Hematopoietic multipotent progenitor cell treated with erythropoietin and hydrocortisone succinate and interleukin-3 and kit ligand, for 6 days (in vitro differentiated cells): ENCODE data around the gene NPHS2.
A peak's percentile ranks its signal among the peaks of the same experiment; 100 is the strongest.

Experiments used
- DNase-seq: peaks from one replicate; pipeline ENCODE4 v3.0.0-alpha.2; 2015

Gene NPHS2

GRCh38 chr1:179575497-179576314 lies at the start of gene NPHS2:
Gene NPHS2 (minus strand): TSS chr1:179575948. CDS start chr1:179575864, 84 bp downstream.
- DNase-seq: no peak

- no peak for DNase-seq
These were observed 36.6 kb upstream of the NPHS2 start for GRCh38 chr1:179612361-179612760.

- DNase-seq: no peak
These were observed 25.3 kb upstream of the NPHS2 start for GRCh38 chr1:179601093-179601492.

GRCh38 chr1:179599623-179600249 lies 24.0 kb upstream of the NPHS2 start:
- peak; percentile 55 for DNase-seq

GRCh38 chr1:179598631-179599030 lies 22.9 kb upstream of the NPHS2 start:
- no peak for DNase-seq

GRCh38 chr1:179591592-179592580 lies 16.1 kb upstream of the NPHS2 start, which contains the start of gene TDRD5:
Gene TDRD5 (plus strand): TSS chr1:179591832. CDS start chr1:179592616, 784 bp downstream.
- no peak for DNase-seq

- no peak for DNase-seq
These were observed 15.5 kb upstream of the NPHS2 start for GRCh38 chr1:179591253-179591591.

- DNase-seq: no peak
These were observed 14.9 kb upstream of the NPHS2 start for GRCh38 chr1:179590671-179591070.

- DNase-seq: no peak
These were observed 13.8 kb upstream of the NPHS2 start for GRCh38 chr1:179589509-179589908.

- no peak for DNase-seq
These were observed 12.8 kb upstream of the NPHS2 start for GRCh38 chr1:179588425-179589024.

- DNase-seq: no peak
These were observed 11.6 kb upstream of the NPHS2 start for GRCh38 chr1:179587336-179587735.

- DNase-seq: peak; percentile 6
These were observed 10.5 kb upstream of the NPHS2 start for GRCh38 chr1:179586107-179586823.

- DNase-seq: no peak
These were observed 8.1 kb upstream of the NPHS2 start for GRCh38 chr1:179583771-179584320.

GRCh38 chr1:179576509-179576908 lies 761 bp upstream of the NPHS2 start:
- no peak for DNase-seq

GRCh38 chr1:179558078-179558477 lies 17.7 kb downstream of the NPHS2 start:
- no peak for DNase-seq

- DNase-seq: no peak
These were observed 21.3 kb downstream of the NPHS2 start for GRCh38 chr1:179554427-179554826.

GRCh38 chr1:179550746-179551682 lies 24.7 kb downstream of the NPHS2 start:
- DNase-seq: no peak

- DNase-seq: no peak
These were observed 26.4 kb downstream of the NPHS2 start for GRCh38 chr1:179549368-179549700.

- no peak for DNase-seq
These were observed 26.9 kb downstream of the NPHS2 start for GRCh38 chr1:179548666-179549367.

GRCh38 chr1:179547021-179547535 lies 28.7 kb downstream of the NPHS2 start:
- DNase-seq: no peak
